ENCODE results near the gene SEMA4D.

DNA sequence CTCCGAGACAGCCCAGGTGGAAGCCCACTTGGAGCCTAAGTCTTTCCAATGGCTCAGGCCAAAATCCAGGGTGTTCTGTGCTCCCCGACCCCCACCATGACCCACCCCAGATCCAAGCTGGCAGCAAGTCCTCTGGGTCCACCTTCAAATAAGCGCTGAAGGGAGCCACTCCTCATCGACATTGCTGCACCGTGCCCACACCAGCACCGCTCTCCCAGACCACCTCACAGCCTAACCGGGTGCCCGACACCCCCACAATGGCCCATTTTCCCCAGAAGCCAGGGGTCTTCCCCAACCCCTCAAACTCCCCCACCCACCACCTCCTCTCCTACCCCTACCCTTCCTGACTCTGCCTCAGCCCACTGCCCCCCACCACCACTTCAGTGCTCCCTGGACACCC lies 50.5 kb downstream of the SEMA4D start:
- TF ChIP-seq, protein P1, sequence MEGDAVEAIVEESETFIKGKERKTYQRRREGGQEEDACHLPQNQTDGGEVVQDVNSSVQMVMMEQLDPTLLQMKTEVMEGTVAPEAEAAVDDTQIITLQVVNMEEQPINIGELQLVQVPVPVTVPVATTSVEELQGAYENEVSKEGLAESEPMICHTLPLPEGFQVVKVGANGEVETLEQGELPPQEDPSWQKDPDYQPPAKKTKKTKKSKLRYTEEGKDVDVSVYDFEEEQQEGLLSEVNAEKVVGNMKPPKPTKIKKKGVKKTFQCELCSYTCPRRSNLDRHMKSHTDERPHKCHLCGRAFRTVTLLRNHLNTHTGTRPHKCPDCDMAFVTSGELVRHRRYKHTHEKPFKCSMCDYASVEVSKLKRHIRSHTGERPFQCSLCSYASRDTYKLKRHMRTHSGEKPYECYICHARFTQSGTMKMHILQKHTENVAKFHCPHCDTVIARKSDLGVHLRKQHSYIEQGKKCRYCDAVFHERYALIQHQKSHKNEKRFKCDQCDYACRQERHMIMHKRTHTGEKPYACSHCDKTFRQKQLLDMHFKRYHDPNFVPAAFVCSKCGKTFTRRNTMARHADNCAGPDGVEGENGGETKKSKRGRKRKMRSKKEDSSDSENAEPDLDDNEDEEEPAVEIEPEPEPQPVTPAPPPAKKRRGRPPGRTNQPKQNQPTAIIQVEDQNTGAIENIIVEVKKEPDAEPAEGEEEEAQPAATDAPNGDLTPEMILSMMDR (IDR thresholded peaks at IDR 0.05 in 4 of 5, conservative IDR thresholded peaks at IDR 0.05 in 1 of 5): no peak
- TF ChIP-seq POLR2A (IDR thresholded peaks at IDR 0.05): no peak

Data from gastrocnemius medialis (tissue), 4 donors.